ENCODE measurements around the gene MARCHF9.

Gene MARCHF9

GRCh38 chr12:57782243-57782607, 27.3 kb downstream of the MARCHF9 start:
- in situ Hi-C loops (cut with MboI; ENCODE audit: low sequenced_read_pairs, unreplicated experiment), result no loop called here
- no peak for DNase-seq (ENCODE audit: low spot score)
- no peak for TF ChIP-seq CTCF (IDR thresholded peaks at IDR 0.05; ENCODE audit: borderline replicate concordance, control extremely low read depth, extremely low read depth, insufficient read depth, missing control alignments)

- DNase-seq (ENCODE audit: low spot score), result peak; percentile 90
- peak; percentile 91 for TF ChIP-seq CTCF (IDR thresholded peaks at IDR 0.05; ENCODE audit: borderline replicate concordance, control extremely low read depth, extremely low read depth, insufficient read depth, missing control alignments)
- in situ Hi-C loops (cut with MboI; ENCODE audit: low sequenced_read_pairs, unreplicated experiment), result no loop called here
Measured at GRCh38 chr12:57782608-57783465, 27.9 kb downstream of the MARCHF9 start, which contains the start of gene TSFM. TSFM (plus strand) TSS chr12:57782787; CDS start chr12:57782802, 15 bp downstream.

- DNase-seq (ENCODE audit: low spot score), result no peak
- in situ Hi-C loops (cut with MboI; ENCODE audit: low sequenced_read_pairs, unreplicated experiment), result no loop called here
- no peak for TF ChIP-seq CTCF (IDR thresholded peaks at IDR 0.05; ENCODE audit: borderline replicate concordance, control extremely low read depth, extremely low read depth, insufficient read depth, missing control alignments)
Measured at GRCh38 chr12:57783466-57783801, 28.5 kb downstream of the MARCHF9 start.

GRCh38 chr12:57783861-57784260, 29.0 kb downstream of the MARCHF9 start:
- no peak for TF ChIP-seq CTCF (IDR thresholded peaks at IDR 0.05; ENCODE audit: borderline replicate concordance, control extremely low read depth, extremely low read depth, insufficient read depth, missing control alignments)
- in situ Hi-C loops (cut with MboI; ENCODE audit: low sequenced_read_pairs, unreplicated experiment), result no loop called here
- DNase-seq (ENCODE audit: low spot score), result no peak

GRCh38 chr12:57793920-57794319, 39.0 kb downstream of the MARCHF9 start:
- in situ Hi-C loops (cut with MboI; ENCODE audit: low sequenced_read_pairs, unreplicated experiment), result no loop called here
- DNase-seq (ENCODE audit: low spot score), result no peak
- TF ChIP-seq CTCF (IDR thresholded peaks at IDR 0.05; ENCODE audit: borderline replicate concordance, control extremely low read depth, extremely low read depth, insufficient read depth, missing control alignments), result no peak

- TF ChIP-seq CTCF (IDR thresholded peaks at IDR 0.05; ENCODE audit: borderline replicate concordance, control extremely low read depth, extremely low read depth, insufficient read depth, missing control alignments), result no peak
- in situ Hi-C loops (cut with MboI; ENCODE audit: low sequenced_read_pairs, unreplicated experiment), result no loop called here
- no peak for DNase-seq (ENCODE audit: low spot score)
Measured at GRCh38 chr12:57795354-57795753, 40.5 kb downstream of the MARCHF9 start.

Data from GM13976 (cell line).